ENCODE results near the gene TRAPPC11. TPM values are rescaled to one million over a fixed set of nuclear protein-coding genes. Genes with fewer than 3 reads are reported as not detected.
"Not testable (repeated sequence)": the region's sequence is repeated elsewhere in the genome, so short reads cannot be mapped to it uniquely, and the experiment has no call there.

The TRAPPC11 gene
- total RNA-seq, 1 experiment from 2014 or later, result 32.2 TPM

DNA sequence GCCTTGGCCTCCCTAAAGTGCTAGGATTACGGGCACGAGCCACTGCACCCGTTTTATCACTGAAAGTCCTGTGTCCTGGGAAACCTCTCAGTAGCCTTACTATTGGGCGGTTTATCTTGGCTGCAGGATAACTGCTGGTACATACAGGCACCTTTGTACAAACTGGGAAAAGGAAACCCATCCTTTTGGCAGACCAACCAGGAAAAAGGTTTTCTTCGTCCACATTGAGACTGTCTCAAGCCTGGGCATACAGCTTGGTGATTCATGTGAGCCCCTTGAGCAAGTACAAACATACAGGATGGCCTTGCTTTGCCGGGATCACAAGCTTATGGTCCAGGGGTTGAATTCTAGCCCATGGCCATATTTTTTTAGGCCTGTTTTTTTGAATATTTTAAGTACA is 32.9 kb upstream of the TRAPPC11 start:
- Mint-ChIP-seq H3K27ac (no peak overlapping the region), H3K36me3 (ENCODE audit: insufficient read depth in 1 of 3, low read depth in 3 of 3) (no peaks in the 10 kb centered on the region), H3K27me3 (ENCODE audit: low read depth) (peaks cover 1% of the 10 kb centered on the region; the same call in 1 of the 2 replicates), H3K4me3 (no peak overlapping the region), H3K9me3 (no peaks in the 10 kb centered on the region), H3K4me1 (no peaks in the 10 kb centered on the region)
- Histone ChIP-seq H4K91ac (ENCODE audit: insufficient read length, low read depth, low read length) (no peak overlapping the region), H3K4ac (ENCODE audit: low read depth, low read length) (no peak overlapping the region), H3K23ac (ENCODE audit: insufficient read length, low read depth, low read length) (no peak overlapping the region), H3K27ac (ENCODE audit: insufficient read length, low read depth, low read length) (no peak overlapping the region), H3K56ac (ENCODE audit: insufficient read length, low read depth, low read length) (no peak overlapping the region), H2AFZ (ENCODE audit: low read length) (no peak overlapping the region), H4K5ac (ENCODE audit: insufficient read length, low read depth, low read length) (no peak overlapping the region), H2BK120ac (ENCODE audit: low read depth, low read length, poor library complexity, severe bottlenecking) (no peak overlapping the region), H2BK20ac (ENCODE audit: low read depth, low read length, poor library complexity, severe bottlenecking) (no peak overlapping the region), H3K4me2 (ENCODE audit: insufficient read depth, insufficient read length, low read length) (no peak overlapping the region), H3K9ac (ENCODE audit: extremely low read depth, insufficient read length, low read length) (no peak overlapping the region), H3K79me2 (ENCODE audit: insufficient read depth, low read length) (no peaks in the 10 kb centered on the region), H2AK5ac (ENCODE audit: insufficient read length, low read length) (no peak overlapping the region), H3K18ac (ENCODE audit: insufficient read length, low read depth, low read length) (no peak overlapping the region), H3K23me2 (ENCODE audit: insufficient read length, low read depth, low read length, poor library complexity, severe bottlenecking) (no peaks in the 10 kb centered on the region), H3T11ph (ENCODE audit: low read length) (no peak overlapping the region), H3K79me1 (ENCODE audit: insufficient read depth, low read depth, low read length, poor library complexity, severe bottlenecking) (no peaks in the 10 kb centered on the region), H2BK12ac (ENCODE audit: insufficient read length, low read depth, low read length) (no peak overlapping the region), H4K20me1 (ENCODE audit: control insufficient read depth, insufficient read depth, insufficient read length) (no peaks in the 10 kb centered on the region), H3K9me3 (ENCODE audit: control insufficient read depth, low read depth, low read length) (no peaks in the 10 kb centered on the region), H3K14ac (ENCODE audit: insufficient read depth, low read length) (no peak overlapping the region), H2BK5ac (ENCODE audit: insufficient read length, low read length) (no peak overlapping the region), H2BK15ac (ENCODE audit: low read depth, low read length) (no peak overlapping the region), H3K27me3 (ENCODE audit: insufficient read depth, low read length) (no peaks in the 10 kb centered on the region), H4K8ac (replicated peaks; ENCODE audit: insufficient read length, low read depth, low read length) (no peak overlapping the region), H3K4me1 (ENCODE audit: insufficient read depth, low read length) (no peaks in the 10 kb centered on the region)
- no peak for TF ChIP-seq CTCF (conservative IDR thresholded peaks at IDR 0.05)
- no CpG with 5 or more reads among the region's 6 CpGs for WGBS (ENCODE audit: extremely low coverage, insufficient read length, low lambda C conversion rate)
- no peak for DNase-seq

GRCh38 chr4:183627286-183627685 is 31.8 kb upstream of the TRAPPC11 start:
- not testable (repeated sequence) for H3K23me2 ChIP-seq (ENCODE audit: insufficient read length, low read depth, low read length, poor library complexity, severe bottlenecking); H3K79me2 ChIP-seq (ENCODE audit: insufficient read depth, low read length); DNase-seq; H2BK5ac ChIP-seq (ENCODE audit: insufficient read length, low read length); H3K9me3 Mint-ChIP-seq; H3K23ac ChIP-seq (ENCODE audit: insufficient read length, low read depth, low read length); H3K56ac ChIP-seq (ENCODE audit: insufficient read length, low read depth, low read length); H3K4me2 ChIP-seq (ENCODE audit: insufficient read depth, insufficient read length, low read length); H3K36me3 Mint-ChIP-seq (ENCODE audit: insufficient read depth in 1 of 3, low read depth in 3 of 3); H3K27me3 ChIP-seq (ENCODE audit: insufficient read depth, low read length); H2BK20ac ChIP-seq (ENCODE audit: low read depth, low read length, poor library complexity, severe bottlenecking); H3K4ac ChIP-seq (ENCODE audit: low read depth, low read length); H3K4me3 Mint-ChIP-seq; H2AFZ ChIP-seq (ENCODE audit: low read length); H3K14ac ChIP-seq (ENCODE audit: insufficient read depth, low read length); H2BK15ac ChIP-seq (ENCODE audit: low read depth, low read length); H3K4me1 Mint-ChIP-seq; H2BK120ac ChIP-seq (ENCODE audit: low read depth, low read length, poor library complexity, severe bottlenecking); H2BK12ac ChIP-seq (ENCODE audit: insufficient read length, low read depth, low read length); H3T11ph ChIP-seq (ENCODE audit: low read length); H3K27me3 Mint-ChIP-seq (ENCODE audit: low read depth); H2AK5ac ChIP-seq (ENCODE audit: insufficient read length, low read length); H4K91ac ChIP-seq (ENCODE audit: insufficient read length, low read depth, low read length); H3K18ac ChIP-seq (ENCODE audit: insufficient read length, low read depth, low read length); H3K27ac ChIP-seq (ENCODE audit: insufficient read length, low read depth, low read length); H4K20me1 ChIP-seq (ENCODE audit: control insufficient read depth, insufficient read depth, insufficient read length); H3K9me3 ChIP-seq (ENCODE audit: control insufficient read depth, low read depth, low read length); H4K5ac ChIP-seq (ENCODE audit: insufficient read length, low read depth, low read length); H3K27ac Mint-ChIP-seq; H4K8ac ChIP-seq (replicated peaks; ENCODE audit: insufficient read length, low read depth, low read length); H3K9ac ChIP-seq (ENCODE audit: extremely low read depth, insufficient read length, low read length); H3K4me1 ChIP-seq (ENCODE audit: insufficient read depth, low read length); H3K79me1 ChIP-seq (ENCODE audit: insufficient read depth, low read depth, low read length, poor library complexity, severe bottlenecking)
- no CpG with 5 or more reads among the region's 5 CpGs for WGBS (ENCODE audit: extremely low coverage, insufficient read length, low lambda C conversion rate)

Measured in H9 (cell line).